GM21576 (cell line): ENCODE measurements around the gene HS2ST1.
"Not testable (repeated sequence)": the region's sequence is repeated elsewhere in the genome, so short reads cannot be mapped to it uniquely, and the experiment has no call there.

Experiments used
- ATAC-seq: cut with Tn5 transposase; IDR thresholded peaks from one replicate; pipeline ENCODE4 v1.9.1; 2021; ENCODE audit warnings: mild to moderate bottlenecking, moderate library complexity; ENCODE audit not compliant: unreplicated experiment

Gene HS2ST1

DNA sequence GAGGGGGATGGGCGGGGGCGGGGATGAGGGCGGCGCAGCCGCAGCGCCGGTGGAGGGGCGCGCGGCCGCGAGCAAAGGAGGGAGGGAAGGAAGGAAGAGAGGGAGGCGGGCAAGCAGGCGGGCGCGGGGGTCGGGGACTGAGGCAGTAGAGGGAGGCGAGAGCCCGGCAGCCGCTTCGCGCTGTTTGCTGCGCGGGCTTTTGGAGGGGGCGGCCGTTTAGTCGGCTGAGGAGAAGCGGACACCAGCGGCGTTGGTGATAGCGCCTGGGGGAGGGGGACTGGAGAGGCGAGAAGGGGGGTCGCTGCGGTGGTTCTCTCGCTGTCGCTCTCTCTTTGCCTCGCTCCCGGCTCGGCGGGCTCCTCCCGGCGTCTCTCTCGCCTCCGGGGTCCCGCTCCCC lies at the start of gene HS2ST1:
HS2ST1 (plus strand) TSS at position 35 of the 397 bp plus-strand sequence.
- ATAC-seq: peak; percentile 35

DNA sequence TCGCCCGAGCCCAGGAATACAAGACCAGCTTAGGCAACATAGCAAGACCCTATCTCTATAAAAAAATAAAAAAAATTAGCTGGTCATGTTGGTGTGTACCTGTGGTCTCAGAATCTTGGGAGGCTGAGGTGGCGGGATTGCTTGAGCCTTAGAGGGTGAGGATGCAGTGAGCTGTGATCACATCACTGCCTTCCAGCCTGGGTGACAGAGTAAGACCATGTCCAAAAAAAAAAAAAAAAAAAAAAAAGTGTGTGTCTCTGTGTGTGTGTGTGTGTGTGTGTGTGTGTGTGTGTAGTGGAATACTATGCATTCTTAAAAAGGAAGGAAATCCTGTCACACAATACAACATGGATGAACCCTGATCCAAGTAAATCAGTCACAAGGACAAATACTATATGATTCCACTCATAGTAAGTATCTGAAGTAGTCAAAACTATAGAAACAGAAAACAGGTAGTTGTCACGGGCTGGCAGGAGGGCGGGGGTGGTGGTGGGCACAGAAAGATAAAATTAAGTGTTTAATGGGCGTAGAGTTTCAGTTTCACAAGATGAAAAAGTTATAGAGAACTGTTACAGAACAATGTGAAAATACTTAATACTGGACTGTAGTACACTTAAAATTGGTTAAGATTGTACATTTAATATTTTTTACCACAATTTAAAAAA lies 48.3 kb upstream of the HS2ST1 start:
- ATAC-seq: no peak

DNA sequence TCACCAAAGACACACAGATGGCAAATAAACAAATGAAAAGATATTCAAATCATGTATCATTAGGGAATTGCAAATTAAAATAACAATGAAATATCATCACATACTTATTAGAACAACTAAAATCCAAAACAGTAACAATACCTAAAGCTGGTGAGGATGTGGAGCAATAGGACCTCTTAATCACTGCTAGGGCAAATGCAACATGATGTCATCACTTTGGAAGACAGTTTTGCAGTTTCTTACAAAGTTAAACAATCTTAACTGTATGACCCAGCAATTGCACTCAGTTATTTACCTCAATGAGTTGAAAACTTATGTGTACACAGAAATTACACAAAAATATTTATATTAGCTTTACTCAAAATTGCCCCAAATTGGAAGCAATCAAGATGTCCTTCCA lies 47.8 kb upstream of the HS2ST1 start:
- no peak for ATAC-seq

DNA sequence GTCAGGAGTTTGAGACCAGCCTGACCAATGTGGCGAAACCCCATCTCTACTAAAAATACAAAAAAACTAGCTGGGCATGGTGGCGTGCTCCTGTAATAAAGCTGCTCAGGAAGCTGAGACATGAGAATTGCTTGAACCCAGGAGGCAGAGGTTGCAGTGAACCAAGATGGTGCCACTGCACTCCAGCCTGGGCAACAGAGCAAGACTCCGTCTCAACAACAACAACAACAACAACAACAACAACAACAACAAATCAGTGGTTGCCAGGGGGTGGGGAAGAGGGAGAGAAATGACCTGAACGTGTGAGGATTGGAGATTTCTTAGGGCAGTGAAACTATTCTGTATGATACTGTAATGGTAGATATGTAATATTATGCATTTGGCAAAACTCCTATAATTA lies 47.2 kb upstream of the HS2ST1 start:
- ATAC-seq: not testable (repeated sequence)

DNA sequence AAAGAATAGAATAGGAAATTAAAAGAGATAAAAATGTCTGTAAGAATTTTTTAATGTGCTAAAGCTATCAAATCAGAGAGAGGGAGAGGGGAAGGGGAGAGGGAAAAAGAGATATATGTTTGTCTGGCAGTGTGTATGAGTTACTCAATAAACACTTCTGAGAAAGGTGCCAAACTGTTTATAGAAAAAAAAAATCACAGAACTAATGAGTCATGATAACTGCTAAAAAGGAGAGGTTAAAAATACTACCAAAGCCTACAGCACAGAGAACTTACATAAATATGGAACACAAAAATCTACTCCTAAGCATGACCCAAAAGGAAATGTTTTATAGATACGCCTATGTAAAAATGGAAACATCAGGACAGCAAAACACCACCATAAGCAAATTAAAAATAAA lies 46.0 kb upstream of the HS2ST1 start:
- no peak for ATAC-seq

DNA sequence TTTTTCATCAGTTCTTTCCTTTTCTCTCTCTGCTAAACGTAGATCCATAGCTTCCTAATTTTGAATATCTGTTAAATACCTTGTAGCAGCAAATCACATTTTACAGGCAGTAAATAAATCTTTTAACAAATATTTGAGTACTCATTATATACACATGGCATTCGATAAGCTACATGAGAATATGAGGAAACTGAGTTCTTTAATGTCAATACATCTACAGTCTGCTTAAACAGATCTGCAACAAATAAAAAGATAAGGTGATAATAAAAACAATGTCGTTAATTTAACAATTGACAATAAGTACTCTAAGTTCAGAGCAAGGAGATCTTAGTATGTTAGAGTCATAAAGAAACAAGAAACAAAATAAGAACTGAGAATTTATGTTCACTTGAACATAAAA lies 43.4 kb upstream of the HS2ST1 start:
- no peak for ATAC-seq

DNA sequence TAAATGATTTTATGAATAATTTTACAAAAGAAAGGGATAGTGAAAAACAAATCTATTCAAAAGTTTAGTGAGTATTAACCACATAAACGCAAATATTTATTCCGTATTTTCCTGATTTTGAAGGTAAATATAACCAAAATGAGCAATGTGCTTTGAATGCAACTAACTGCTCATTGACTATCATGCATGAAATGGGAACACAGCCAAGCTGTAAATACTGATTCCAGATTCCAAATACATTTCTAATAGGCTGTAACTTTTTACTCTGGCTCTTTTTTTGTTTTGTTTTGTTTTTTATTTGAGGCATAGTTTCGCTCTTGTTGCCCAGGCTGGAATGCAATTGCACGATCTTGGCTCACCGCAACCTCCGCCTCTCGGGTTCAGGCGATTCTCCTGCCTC lies 42.3 kb upstream of the HS2ST1 start:
- no peak for ATAC-seq

DNA sequence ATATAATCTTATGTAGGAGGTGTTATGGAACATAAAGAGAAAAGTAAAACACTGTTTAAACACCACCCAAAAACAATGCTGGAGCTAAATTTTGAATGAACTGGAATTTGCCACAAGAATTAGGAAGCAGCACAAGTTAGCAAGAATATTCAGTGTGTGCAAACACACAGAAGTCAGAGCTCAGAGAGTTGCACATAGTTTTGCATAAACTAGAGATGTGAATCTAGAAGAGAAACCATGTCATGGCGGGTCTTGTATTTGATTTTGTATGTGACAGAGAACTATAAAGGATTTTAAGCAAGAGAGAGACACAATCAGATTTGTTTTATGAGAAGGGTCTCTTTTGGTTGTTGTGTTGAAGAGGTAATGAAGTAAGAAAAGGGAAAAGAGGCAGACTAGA lies 38.7 kb upstream of the HS2ST1 start:
- no peak for ATAC-seq

DNA sequence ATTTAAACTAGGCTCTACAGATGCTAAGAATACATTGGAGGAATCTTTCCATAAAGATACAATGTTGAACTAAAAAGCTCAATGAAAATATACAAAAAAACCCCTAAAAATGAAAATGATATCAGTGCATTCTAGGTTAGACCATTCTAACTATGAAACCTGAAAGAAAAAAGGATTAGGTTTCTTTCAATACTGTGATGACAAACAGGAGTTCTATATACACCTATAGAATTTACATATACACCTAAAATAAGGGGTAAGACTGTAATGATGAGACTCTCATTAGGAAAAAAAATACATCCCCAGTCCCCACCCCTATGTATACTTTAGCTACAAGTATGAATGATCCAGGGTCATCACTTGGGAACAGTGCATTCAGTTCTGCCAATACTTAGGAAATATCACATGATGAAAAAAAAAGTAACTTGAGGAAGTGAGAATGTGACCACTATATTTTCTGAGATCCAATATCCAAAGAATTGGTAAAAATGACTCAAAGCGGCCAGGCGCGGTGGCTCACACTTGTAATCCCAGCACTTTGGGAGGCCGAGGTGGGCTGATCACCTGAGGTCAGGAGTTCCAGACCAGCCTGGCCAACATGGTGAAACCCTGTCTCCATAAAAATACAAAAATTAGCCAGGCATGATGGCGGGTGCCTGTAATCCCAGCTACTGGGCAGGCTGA lies 26.8 kb upstream of the HS2ST1 start:
- peak; percentile 55 for ATAC-seq

DNA sequence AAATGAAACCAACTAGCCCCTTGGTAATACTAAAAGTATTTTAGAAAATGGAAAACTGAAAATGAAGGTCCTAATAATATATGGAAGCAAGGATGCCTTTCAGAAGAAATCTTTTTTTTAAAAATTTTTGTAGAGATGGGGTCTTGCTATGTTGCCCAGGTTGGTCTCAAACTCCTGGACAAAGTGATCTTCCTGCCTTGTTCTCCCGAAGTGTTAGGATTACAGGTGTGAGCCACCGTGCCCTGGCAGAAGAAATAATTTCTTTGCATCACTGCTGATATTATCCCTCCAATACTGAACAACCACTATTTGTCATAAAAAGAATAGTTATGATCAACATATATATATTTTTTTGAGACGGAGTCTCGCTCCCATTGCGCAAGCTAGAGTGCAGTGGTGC lies 26.1 kb upstream of the HS2ST1 start:
- no peak for ATAC-seq

DNA sequence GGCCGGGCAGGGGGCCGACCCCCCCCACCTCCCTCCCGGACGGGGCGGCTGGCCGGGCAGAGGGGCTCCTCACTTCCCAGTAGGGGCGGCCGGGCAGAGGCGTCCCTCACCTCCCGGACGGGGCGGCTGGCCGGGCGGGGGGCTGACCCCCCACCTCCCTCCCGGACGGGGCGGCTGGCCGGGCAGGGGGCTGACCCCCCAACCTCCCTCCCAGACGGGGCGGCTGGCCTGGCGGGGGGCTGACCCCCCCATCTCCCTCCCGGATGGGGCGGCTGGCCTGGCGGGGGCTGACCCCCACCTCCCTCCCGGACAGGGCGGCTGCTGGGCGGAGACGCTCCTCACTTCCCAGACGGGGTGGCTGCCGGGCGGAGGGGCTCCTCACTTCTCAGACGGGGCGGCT lies 15.0 kb upstream of the HS2ST1 start:
- ATAC-seq: not testable (repeated sequence)

DNA sequence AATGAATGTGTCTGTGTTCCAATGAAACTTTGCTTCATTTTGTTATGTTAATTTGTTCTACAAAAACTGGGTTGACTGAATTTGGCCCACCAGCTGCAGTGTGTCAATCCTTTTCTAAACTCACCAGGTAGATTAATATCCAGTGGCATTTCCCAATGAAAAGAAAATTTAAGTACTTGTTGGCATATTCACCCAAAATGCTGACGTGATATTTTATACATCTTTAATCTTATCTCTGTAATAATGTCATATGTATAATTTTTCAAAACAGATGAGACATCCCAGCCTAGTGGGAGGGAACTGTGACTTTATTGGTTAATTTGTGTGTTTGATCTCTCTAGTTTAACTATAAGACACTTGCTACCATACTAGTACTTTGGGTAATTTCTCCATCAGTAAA lies 8.6 kb upstream of the HS2ST1 start:
- no peak for ATAC-seq

DNA sequence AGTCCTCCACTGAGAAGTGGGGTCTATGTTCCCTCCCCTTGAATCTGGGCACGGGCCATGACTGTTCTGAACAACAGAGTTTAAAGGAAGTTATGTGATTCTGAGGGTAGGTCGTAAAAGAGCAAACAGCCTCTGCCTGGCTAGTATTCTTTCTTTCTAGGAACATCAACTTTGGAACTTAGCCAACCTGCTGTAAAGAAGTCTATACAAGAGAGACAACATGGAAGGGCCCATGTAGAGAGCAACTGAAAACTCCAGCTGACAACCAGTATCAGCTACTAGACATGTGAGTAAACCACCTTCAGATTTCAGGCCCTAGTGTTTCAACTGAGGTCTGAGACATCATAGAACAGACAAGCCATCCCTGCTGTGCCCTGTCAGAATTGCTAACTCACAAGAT lies 8.0 kb upstream of the HS2ST1 start:
- ATAC-seq: no peak

DNA sequence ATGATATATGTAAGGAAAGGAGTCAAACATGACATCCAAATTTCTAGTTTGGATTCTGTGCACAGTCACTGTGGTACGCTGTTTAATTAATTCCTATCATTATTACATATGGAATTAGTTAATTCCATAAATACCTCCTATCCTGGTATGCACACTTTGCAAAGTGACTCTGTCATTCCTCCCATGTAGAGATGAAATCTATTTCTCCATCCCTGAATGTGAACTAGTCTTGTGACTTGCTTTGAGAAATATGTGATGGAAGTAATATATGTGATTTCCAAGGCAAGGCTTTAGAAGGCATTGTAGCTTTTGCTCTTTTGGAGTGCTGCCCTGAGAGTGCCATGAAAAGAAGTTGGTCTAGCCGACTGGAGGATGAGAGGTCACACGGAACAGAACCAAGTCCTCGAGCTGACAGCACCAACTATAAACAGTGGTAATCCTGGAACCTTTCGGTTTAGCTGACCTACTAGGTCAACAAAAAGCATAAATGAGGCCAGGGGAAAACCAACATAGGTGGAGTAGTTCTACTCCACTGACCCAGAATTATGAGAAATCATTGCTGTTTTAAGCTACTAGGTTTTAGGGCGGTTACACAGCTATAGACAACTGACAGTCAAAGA lies 2.0 kb upstream of the HS2ST1 start:
- no peak for ATAC-seq

DNA sequence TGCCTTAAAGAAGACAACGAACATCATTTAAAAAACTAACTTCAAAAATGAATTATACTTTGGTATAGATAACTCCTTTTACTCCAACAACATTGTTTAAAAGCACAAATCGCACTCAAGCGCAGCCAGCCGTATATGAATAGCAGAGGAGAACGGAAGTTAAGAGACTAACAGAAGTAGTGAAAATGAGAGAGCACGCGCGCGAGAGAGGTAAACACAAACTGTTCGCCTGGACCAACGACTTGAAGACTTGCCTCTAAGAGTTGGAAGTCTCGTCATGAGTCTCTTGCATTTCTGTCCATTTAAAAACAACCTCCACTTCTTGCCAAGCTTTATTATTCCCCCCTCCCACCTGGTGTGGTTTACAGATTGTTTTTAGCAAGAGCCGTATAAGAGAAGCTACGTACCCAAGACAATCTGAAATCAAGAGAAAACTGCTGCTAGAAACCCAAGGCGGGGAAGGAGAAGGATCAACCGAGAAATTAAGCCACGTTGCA lies 988 bp upstream of the HS2ST1 start:
- ATAC-seq: peak; percentile 34

DNA sequence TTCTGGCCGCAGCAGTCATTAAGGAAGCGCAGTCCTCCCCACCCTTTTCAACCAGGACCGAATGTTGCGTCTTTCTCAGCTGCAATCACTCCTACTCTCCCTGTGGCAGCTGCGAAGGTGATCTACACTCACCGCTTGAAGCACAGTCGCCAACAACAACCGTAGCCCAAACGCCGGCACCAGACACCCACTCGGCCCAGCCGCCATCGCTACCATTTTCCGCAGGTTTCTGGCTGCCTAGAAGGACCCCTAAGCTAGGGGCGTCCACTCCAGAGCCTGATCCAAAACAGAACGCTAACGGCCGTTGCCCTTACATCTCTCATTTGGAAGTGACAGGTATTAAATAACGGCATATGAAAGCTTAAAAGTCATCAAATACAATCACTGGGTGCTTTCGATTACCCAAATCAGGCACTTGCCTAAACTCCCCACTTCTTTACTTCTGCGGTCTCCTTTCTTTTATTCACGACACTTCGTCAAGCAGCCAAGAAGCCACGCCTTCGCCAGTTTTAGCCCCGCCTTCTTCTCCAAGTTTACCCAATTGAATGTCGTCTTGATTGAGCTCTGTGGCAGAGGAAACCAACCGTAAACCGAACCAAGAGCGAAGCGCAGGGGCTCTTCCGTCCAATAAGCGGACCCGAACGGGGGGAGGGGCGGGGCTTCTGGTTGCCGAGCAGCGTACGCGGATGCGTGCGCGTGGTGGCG lies 387 bp upstream of the HS2ST1 start, which contains the start of gene SELENOF:
SELENOF (minus strand) TSS at position 231 of the 705 bp plus-strand sequence; CDS start at position 216, 15 bp downstream.
- ATAC-seq: peak; percentile 79

DNA sequence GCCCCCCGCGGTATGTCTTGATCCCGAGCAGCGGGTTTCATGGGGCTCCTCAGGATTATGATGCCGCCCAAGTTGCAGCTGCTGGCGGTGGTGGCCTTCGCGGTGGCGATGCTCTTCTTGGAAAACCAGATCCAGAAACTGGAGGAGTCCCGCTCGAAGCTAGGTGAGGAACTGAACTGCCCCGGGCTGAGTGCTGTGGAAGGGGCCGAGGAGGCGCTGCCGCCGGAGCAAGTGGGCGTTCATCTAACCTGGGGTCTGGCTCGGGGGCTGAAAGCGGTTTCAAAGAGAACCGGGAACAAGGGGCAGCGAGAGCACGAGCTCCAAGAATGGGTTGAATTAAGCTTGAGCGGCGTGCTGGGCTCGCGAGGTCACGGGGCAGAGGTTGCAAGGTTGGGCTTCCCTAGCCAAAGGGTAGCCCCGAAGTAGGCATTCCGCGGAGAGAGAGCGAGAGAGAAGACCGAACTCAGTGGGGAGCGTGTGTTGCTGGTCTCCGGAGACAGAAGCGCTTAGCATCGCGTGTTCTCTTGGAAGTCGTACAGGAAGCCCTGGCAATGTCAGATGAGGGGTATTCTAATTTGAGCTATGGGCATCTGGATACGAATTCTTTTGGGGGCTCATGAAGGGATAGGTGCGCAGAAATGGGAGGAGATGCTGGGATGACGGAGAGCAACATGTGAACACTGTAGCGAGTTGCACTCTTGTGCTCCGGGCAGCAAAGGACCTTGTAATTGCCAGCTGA lies 732 bp downstream of the HS2ST1 start:
- peak; percentile 26 for ATAC-seq

DNA sequence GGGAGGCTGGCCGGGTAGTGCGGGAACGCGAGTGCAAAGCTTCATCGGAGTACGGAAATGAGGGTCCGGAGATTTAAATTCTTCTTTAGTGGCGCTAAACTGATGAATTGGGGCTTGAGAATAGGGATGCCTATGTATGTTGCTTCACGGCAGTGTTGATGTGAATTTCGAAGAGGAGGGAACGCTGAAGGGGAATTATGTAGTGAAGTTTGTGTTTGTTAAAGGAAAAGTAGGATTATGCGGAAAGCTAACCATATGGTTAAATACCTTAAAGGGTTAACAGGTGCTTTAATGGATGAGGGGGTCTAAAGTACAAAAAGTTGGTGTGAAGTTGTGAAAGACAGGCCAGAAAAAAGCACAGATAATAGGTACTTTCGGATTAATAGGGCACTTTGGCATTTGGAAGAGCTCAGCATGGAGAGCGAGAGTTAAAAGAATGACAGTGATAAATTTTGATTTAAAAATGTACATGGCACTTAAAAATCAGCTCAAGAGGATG lies 1.4 kb downstream of the HS2ST1 start:
- ATAC-seq: no peak

DNA sequence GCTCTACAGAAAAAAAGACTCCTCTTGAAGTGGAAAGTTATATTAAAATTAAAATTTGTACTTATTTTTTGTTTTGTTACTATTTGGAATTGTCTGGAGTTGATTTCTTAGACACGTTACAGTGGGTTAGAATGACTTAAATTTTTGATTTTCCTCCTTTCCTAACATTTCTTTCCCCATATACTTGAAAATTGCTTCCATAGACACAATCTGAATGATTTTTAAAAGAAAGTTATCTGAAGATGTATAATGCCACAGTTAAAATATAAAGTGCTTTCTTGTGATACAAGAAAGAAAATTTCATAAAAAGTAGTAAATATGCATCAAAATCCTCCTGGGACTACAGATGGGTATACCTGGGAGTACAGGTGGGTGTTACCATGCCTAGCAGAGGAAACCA lies 2.3 kb downstream of the HS2ST1 start:
- ATAC-seq: no peak

DNA sequence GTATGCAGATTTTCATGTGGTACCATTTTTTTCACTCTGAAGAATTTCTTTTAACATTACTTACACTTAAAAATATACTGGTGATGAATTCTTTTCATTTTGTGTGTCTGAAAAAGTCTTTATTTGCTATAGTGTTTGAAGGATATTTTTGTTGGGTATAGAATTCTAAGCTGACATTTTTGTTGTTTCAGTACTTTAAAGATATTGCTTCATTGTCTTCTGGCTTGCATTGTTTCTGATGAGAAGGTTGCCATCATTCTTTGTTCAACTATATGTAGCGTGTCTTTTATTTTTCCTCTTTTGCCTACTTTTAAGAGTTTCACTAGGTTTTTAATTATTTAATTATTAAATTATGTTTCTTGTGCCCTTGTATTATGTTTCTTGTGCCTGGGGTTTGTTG lies 8.0 kb downstream of the HS2ST1 start:
- ATAC-seq: no peak
